GM08714 (cell line): ENCODE results near the gene RNASET2.

Experiments used
- H3K4me3 ChIP-seq: fragments of 200-500 bp; sonication (Bioruptor generic); 2 replicates; pipeline ENCODE4 v1.5.1; 2014; ENCODE audit warnings: mild to moderate bottlenecking, low read length, inconsistent platforms
- ZNF274 ChIP-seq: IDR thresholded peaks from 2 replicates; pipeline ENCODE4 v1.6.1; 2012; ENCODE audit warnings: mild to moderate bottlenecking, low read depth, low read length

Gene RNASET2

DNA sequence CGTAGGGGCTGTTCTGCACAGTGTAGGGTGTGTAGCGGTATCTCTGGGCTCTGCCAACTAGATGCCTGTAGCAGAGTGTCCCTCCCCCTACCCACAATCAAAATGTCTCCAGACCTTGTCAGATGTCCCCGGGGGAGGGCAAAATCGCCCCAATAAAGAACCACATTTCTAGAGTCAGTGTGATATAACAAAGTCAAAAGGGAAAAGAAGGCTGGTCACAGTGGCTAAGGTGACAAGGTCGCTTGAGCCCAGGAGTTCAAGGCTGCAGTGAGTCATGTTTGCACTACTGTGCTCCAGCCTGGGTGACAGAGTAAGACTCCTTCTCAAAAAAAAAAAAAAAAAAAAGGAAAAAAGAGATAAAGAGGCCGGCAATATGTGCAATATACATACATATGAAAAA, 31.1 kb upstream of the RNASET2 start:
- H3K4me3 ChIP-seq, result no peak overlapping the region
- no peak for TF ChIP-seq ZNF274

- no peak for TF ChIP-seq ZNF274
- no peak overlapping the region for H3K4me3 ChIP-seq
Measured at GRCh38 chr6:166980738-166981137, 24.4 kb upstream of the RNASET2 start.

DNA sequence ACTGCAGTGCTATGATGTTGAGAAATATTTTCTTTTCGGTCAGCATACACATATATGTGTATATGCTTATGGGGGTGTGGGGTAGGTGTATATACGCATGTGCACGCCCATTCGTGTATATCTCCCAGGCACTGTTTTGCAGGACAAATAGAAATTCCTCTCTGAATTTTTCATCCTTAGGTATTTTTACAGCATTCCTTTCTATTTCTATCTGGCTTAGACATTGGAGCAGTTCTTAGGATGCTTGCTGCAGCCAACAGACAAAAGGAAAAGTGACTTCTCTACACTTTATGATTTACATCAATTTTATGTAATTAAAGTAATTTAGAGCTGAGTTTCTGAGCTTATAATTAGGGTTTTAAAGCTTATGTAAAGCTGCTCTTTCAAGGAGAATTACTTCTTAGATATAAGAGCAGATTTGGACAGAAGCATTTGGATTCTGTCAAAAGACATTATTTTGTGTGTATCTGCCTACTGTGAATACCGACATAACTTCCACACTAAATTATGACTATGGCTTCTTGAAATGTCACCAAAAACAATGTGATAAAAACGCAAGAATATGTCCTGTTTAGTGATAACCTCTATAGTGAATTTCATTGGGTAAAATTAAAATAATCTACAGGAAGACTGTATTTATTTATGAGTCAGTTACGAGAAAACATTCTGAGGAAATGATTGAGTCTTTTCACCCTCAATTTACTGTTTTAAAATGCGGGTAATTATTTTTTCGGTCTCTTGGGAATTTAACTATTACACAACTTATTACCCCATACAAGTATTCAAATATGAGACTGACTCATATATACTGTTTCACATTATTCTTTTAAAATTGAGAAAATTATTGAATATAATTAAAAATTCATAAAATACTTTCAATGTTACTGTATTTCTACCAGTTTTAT, 21.5 kb upstream of the RNASET2 start:
- no peak overlapping the region for H3K4me3 ChIP-seq
- no peak for TF ChIP-seq ZNF274

- no peak for TF ChIP-seq ZNF274
- H3K4me3 ChIP-seq, result no peak overlapping the region
Measured at GRCh38 chr6:166976636-166977035, 20.3 kb upstream of the RNASET2 start.

DNA sequence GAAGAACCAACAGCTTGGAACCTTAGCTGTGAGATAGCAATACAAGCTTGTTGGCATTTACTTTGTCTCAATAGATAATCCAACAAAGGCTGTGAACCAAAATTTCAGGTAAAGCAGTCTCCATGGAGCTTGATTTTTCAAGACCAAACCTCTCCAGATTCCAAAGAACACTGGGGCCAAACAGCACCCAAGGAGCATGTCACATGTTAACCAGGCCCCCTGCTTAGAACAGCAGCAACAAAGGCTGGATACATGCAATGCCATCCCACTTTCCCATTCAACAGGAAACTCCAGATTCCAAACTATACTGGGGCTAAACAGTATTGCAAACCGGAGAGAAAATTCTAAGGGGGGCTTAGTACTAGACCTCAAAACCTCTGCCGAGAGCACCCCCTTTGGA, 15.8 kb upstream of the RNASET2 start:
- no peak for TF ChIP-seq ZNF274
- no peak overlapping the region for H3K4me3 ChIP-seq

- no peak for TF ChIP-seq ZNF274
Measured at GRCh38 chr6:166971271-166971670, 14.9 kb upstream of the RNASET2 start.

GRCh38 chr6:166970776-166971175, 14.4 kb upstream of the RNASET2 start:
- no peak overlapping the region for H3K4me3 ChIP-seq
- TF ChIP-seq ZNF274, result no peak

More at GRCh38 chr6:166971271-166971670, 14.9 kb upstream of the RNASET2 start:
- no peak overlapping the region for H3K4me3 ChIP-seq

GRCh38 chr6:166970091-166970490, 13.7 kb upstream of the RNASET2 start:
- TF ChIP-seq ZNF274, result no peak
- H3K4me3 ChIP-seq, result no peak overlapping the region

DNA sequence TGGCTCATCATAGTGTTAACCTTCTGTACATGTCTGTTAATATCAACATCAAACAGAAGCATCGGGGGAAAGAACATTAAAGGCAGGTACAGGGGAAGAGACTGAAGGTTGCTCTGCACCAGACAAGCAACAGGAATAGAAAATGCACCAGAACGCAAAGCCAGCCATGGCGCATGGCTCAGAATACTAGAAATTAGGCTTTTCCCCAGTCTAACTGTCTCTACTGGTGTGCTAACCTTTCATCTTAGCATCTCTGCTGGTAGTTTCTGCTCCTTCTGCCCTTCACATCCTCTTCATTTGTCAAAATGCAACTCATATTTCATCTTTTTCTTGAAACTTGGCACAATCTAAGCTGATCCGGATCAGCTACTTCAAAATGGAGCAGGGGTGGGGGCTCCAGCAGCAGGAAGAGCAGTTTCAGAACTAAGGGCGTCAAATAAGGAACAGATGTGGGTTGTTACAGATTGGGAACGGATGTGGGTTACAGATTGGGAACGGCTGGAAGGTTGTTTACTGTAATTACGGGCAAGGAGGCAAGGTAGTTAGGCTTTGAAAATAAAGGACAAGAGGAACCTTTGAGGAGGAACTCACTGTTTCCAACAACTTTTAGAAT, 13.1 kb upstream of the RNASET2 start:
- H3K4me3 ChIP-seq, result no peak overlapping the region
- TF ChIP-seq ZNF274, result no peak

DNA sequence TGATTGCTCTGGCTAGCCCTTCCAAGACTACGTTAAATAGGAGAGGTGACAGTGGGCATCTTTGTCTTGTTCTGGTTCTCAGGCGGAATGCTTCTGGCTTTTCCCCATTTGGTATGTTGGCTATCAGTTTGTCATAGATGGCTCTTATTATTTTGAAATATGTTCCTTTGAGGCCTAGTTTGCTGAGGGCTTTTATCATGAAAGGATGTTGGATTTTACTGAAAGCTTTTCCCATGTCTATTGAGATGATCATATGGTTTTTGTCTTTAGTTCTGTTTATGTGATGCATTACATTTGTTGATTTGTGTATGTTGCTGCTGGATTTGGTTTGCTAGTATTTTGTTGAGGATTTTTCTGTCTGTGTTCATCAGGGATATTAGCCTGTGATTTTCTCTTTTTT, 9.9 kb upstream of the RNASET2 start:
- no peak overlapping the region for H3K4me3 ChIP-seq

DNA sequence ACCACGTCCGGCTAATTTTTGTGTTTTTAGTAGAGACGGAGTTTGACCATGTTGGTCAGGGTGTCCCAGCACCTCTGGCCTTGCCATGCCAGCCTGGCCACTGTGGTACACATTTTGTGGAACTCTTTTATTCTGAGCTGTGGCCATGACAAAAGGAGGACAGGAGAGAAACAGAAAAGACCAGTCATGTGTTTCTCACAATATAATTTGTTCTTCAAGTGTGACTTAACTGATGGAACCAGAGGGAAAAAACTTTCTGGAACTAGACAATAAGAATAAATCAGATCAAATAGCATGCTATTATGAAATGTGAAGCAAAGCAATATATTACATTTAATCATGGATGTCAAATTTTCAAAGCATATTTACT, 4.2 kb upstream of the RNASET2 start:
- H3K4me3 ChIP-seq, result no peak overlapping the region
- no peak for TF ChIP-seq ZNF274

More for the DNA sequence above, 9.9 kb upstream of the RNASET2 start:
- TF ChIP-seq ZNF274, result no peak

DNA sequence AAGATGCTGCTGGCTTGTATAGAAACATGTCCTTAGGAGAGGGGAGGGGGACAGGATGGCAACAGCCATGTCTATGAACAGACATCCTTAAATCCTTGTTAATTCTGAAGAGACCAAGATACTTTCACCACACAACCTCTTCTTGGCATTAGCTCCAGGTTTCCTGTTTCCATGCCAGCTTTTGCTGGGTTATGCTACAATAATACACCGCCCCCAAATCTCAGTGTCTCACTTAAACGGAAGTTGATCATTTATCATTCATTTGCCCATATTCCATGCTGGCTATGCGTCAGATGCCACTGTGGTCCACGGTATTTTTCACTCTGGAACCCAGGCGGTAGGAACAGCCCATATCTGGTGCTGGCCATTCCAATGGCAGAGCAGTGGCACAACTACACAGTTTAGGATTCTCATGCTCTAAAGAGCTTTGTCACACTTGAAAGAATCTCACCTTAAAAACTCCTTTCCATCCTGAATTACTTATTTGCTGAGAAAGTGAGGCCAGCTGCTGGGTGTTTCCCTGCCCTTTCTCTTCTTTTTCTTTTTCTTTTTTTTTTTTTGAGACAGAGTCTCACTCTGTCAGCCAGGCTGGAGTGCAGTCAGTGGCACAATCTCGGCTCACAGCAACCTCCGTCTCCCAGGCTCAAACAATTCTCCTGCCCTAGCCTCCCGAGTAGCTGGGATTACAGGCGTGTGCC, 3.7 kb upstream of the RNASET2 start:
- no peak for TF ChIP-seq ZNF274
- H3K4me3 ChIP-seq, result no peak overlapping the region; the same call in 1 of the 2 replicates

DNA sequence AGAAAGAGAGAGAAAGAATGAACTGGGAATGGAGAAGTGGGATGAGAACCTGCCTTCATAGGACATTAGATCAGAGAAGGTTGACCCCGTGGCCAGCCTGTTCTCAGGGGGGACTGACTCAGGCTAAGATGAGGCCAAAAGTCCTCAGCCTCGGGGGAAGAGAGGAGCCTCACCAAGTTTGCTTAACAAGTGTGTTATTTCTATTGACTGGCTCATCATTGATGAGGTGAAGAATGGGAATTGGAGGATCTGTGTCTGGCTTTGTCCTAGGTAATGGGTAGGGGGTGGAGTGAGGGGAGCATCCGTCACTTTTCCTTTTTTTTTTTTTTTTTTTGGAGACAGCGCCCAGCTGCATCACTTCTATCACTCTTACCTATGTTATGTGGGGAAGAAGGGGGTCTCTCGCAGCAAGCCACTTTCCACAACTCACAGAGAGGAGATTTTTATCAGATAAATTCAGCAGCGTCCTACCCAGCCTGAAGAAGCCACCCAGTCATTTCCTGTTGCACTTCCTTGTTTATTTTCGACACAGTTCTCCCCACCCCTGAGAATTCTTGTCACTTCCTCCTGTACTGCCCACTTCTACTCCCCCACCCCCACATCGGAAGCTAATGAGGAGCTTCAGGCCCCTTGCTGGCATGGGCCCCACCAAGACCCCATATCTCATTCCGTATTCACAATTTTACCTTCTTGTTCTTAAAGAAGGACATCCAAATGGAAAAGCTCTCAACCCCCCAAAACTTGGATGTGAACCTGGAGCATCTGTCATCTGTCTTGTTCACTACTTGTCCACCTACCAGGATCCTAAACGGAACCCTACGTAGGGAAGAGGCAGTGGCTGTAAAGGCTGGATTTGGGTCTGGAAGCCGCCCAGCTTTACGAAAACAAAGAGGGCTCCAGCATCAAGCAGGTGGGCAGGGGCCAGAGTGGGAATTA, 2.8 kb upstream of the RNASET2 start:
- H3K4me3 ChIP-seq, result peak overlapping the region; percentile 57; the same call in 1 of the 2 replicates
- no peak for TF ChIP-seq ZNF274

- peak overlapping the region; percentile 85; the same call in 1 of the 2 replicates for H3K4me3 ChIP-seq
- TF ChIP-seq ZNF274, result no peak
Measured at GRCh38 chr6:166957805-166958076, 1.4 kb upstream of the RNASET2 start.
